Type B pancreatic cell (in vitro differentiated cells): ENCODE measurements around the gene ALK. TPM values are rescaled to one million over a fixed set of nuclear protein-coding genes. Genes with fewer than 3 reads are reported as not detected.
A peak's percentile ranks its signal among the peaks of the same experiment; 100 is the strongest.
"Not testable (repeated sequence)": the region's sequence is repeated elsewhere in the genome, so short reads cannot be mapped to it uniquely, and the experiment has no call there.

ENCODE experiments used
- DNase-seq: peaks from one replicate; pipeline ENCODE4 v3.0.0; 2021; ENCODE audit warnings: mixed read lengths; ENCODE audit not compliant: unreplicated experiment; ENCODE audit errors: extremely low spot score
- H3K27ac Mint-ChIP-seq: 2 replicates; pipeline ENCODE4 v1.8.0; 2021; ENCODE audit warnings: mild to moderate bottlenecking, mixed read lengths
- H3K27me3 Mint-ChIP-seq: 2 replicates; pipeline ENCODE4 v1.8.0; 2021; ENCODE audit warnings: mixed read lengths
- H3K36me3 Mint-ChIP-seq: 2 replicates; pipeline ENCODE4 v1.8.0; 2021; ENCODE audit warnings: mixed read lengths
- H3K4me1 Mint-ChIP-seq: one replicate; pipeline ENCODE4 v1.8.0; 2021; ENCODE audit warnings: mixed read lengths; ENCODE audit not compliant: unreplicated experiment
- H3K4me3 Mint-ChIP-seq: 2 replicates; pipeline ENCODE4 v1.8.0; 2021; ENCODE audit warnings: mild to moderate bottlenecking, mixed read lengths
- H3K9me3 Mint-ChIP-seq: 2 replicates; pipeline ENCODE4 v1.8.0; 2021; ENCODE audit warnings: mixed read lengths
- CTCF ChIP-seq: fragments of 200-600 bp; sonication (generic); conservative IDR thresholded peaks from 2 replicates; pipeline ENCODE4 v1.5.0; 2021; ENCODE audit warnings: antibody characterized with exemption, mild to moderate bottlenecking
- total RNA-seq: library from RNA; stranded (reverse); gene quantifications from 2 replicates; pipeline ENCODE4 v1.2.1, GENCODE V29; 2021; ENCODE audit warnings: low replicate concordance

ALK gene
- total RNA-seq, 1 donor from 2014 or later, result 7.7 TPM

GRCh38 chr2:29834036-29834540 is 87.3 kb downstream of the ALK start:
- Mint-ChIP-seq H3K4me3 (no peak overlapping the region), H3K9me3 (no peaks in the 10 kb centered on the region), H3K36me3 (peaks cover 6% of the 10 kb centered on the region), H3K27me3 (peaks cover 10% of the 10 kb centered on the region), H3K4me1 (peaks cover 7% of the 10 kb centered on the region), H3K27ac (peak overlapping the region; percentile 84)
- no peak for DNase-seq
- no peak for TF ChIP-seq CTCF

DNA sequence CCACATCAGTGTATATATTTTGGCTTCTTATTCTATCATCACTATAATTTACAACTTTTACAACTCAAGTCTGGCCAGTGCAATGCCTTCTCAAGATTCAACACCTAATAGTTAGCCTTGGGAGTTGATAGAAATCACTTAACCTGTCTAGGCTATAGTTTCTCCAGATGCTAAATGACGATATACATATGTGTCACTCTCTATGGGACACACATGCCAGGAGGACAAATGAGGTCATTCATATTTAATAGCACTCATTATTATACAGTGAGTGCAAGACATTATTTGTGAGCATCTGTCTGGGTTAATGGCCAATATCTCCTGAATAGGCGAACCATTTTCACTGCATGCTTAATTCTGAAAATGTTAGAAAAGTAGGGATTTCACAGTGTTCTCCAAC is 89.8 kb downstream of the ALK start:
- no peak for TF ChIP-seq CTCF
- Mint-ChIP-seq H3K4me1 (peaks cover 7% of the 10 kb centered on the region), H3K27me3 (peaks cover 10% of the 10 kb centered on the region), H3K36me3 (peaks cover 6% of the 10 kb centered on the region), H3K9me3 (no peaks in the 10 kb centered on the region), H3K27ac (no peak overlapping the region), H3K4me3 (no peak overlapping the region)
- DNase-seq, result no peak

GRCh38 chr2:29829841-29830240 is 91.5 kb downstream of the ALK start:
- no peak for TF ChIP-seq CTCF
- Mint-ChIP-seq H3K27me3 (peaks cover 10% of the 10 kb centered on the region), H3K4me1 (peaks cover 6% of the 10 kb centered on the region), H3K36me3 (peaks cover 3% of the 10 kb centered on the region), H3K27ac (no peak overlapping the region), H3K9me3 (no peaks in the 10 kb centered on the region), H3K4me3 (no peak overlapping the region)
- no peak for DNase-seq

DNA sequence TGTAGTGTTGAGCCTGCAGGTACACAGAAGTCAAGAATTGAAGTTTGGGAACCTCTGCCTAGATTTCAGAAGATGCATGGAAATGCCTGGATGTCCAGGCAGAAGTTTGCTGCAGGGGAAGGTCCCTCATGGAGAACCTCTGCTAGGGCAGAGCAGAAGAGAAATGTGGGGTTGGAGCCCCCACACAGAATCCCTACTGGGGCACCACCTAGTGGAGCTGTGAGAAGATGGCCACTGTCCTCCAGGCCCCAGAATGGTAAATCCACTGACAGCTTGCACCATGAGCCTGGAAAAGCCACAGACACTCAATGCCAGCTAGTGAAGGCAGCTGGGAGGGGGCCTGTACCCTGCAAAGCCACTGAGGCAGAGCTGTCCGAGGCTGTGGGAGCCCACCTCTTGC is 97.2 kb downstream of the ALK start:
- not testable (repeated sequence) for H3K4me3 Mint-ChIP-seq, H3K27me3 Mint-ChIP-seq, H3K4me1 Mint-ChIP-seq, H3K36me3 Mint-ChIP-seq, H3K27ac Mint-ChIP-seq, DNase-seq, H3K9me3 Mint-ChIP-seq

GRCh38 chr2:29821591-29821990 is 99.8 kb downstream of the ALK start:
- no peak for TF ChIP-seq CTCF
- peaks cover 3% of the 10 kb centered on the region for H3K9me3 Mint-ChIP-seq
- H3K27me3 Mint-ChIP-seq, result no peaks in the 10 kb centered on the region
- no peak overlapping the region for H3K27ac Mint-ChIP-seq
- H3K4me1 Mint-ChIP-seq, result peaks cover 10% of the 10 kb centered on the region
- no peak for DNase-seq
- H3K36me3 Mint-ChIP-seq, result no peaks in the 10 kb centered on the region
- H3K4me3 Mint-ChIP-seq, result no peak overlapping the region

GRCh38 chr2:29819570-29819969 is 101.8 kb downstream of the ALK start:
- TF ChIP-seq CTCF, result no peak
- Mint-ChIP-seq H3K36me3 (no peaks in the 10 kb centered on the region), H3K4me1 (peaks cover 18% of the 10 kb centered on the region), H3K4me3 (no peak overlapping the region), H3K9me3 (peaks cover 3% of the 10 kb centered on the region), H3K27me3 (no peaks in the 10 kb centered on the region), H3K27ac (no peak overlapping the region)
- no peak for DNase-seq
